Measurements from ENCODE around the gene ST3GAL4. TPM values are rescaled to one million over a fixed set of nuclear protein-coding genes. Genes with fewer than 3 reads are reported as not detected.

ST3GAL4 gene
- total RNA-seq, 4 donors from 2014 or later, result 13.2 to 59.3 (median 41.9) TPM

DNA sequence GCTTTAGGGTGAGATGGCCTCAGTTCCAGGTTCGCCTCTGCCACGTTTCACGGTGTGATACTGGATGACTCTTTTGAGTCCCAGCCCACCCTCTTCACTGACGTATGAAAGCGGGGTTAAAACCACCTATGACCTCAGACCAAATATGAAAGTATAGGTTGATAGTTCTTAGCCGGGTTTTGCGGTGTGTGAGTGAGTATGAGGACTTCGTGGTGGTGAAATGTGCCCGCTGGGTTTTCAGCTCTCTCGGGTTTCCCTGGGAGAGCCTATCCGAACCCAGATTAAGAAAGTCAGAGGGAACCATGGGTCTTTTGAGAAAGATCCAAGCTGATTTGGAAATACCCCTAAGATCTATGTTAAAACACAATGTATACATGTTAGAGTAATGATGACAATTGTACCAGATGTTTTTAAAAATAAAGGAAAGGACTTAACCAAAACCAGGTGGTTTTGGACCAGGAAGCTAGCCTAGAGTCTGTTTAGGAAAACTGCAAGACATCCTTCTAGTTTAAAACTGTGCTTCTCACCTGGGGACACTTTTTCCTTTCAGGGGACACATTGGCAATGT is 25.8 kb upstream of the ST3GAL4 start:
- ATAC-seq (ENCODE audit: low FRiP score) (no peak), DNase-seq (ENCODE audit: low spot score) (no peak)
- TF ChIP-seq, protein P1, sequence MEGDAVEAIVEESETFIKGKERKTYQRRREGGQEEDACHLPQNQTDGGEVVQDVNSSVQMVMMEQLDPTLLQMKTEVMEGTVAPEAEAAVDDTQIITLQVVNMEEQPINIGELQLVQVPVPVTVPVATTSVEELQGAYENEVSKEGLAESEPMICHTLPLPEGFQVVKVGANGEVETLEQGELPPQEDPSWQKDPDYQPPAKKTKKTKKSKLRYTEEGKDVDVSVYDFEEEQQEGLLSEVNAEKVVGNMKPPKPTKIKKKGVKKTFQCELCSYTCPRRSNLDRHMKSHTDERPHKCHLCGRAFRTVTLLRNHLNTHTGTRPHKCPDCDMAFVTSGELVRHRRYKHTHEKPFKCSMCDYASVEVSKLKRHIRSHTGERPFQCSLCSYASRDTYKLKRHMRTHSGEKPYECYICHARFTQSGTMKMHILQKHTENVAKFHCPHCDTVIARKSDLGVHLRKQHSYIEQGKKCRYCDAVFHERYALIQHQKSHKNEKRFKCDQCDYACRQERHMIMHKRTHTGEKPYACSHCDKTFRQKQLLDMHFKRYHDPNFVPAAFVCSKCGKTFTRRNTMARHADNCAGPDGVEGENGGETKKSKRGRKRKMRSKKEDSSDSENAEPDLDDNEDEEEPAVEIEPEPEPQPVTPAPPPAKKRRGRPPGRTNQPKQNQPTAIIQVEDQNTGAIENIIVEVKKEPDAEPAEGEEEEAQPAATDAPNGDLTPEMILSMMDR (IDR thresholded peaks at IDR 0.05), result no peak

DNA sequence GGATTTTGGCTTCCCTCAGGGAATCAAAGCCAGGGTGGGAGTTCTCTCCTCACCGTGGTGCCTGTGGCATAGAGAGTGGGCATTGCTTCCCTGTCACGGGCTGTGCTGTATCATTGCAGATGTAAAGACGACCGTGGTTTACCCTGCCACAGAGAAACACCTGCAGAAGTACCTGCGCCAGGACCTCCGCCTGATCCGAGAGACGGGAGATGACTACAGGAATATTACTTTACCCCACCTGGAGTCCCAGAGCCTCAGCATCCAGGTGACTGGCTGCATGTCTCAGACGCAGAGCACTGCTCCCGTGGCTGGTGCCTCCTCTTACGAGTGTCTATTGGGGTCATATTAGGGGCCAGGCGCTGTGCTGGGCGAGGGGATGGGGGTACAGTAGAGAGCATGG is 24.2 kb upstream of the ST3GAL4 start:
- TF ChIP-seq, protein P1 (IDR thresholded peaks at IDR 0.05), result no peak
- DNase-seq (ENCODE audit: low spot score), result no peak
- ATAC-seq (ENCODE audit: low FRiP score), result no peak

DNA sequence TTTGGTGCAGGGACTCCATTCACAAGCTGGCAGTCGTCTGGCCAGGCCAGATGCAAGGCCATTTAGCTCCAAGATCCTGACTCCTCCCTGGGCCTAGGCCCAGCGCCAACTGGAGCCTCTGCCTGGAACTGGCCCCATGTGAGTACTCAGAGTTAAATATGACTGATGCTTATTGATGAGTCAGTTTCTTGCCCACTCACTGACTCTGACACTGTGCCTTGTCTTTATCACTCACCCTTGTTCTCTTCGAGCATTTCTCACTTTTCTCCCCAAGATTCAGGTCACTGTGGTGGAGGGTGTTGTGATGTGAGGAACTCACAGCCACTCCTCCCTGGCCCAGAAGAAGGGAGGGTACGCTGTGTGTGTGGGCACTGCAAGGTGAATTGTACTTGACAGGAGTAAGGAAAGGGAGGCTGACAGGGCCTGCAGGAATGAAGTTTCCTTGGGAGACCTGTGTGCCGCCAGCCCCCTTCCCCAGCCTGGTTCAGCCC is 23.2 kb upstream of the ST3GAL4 start:
- peak; percentile 93 for ATAC-seq (ENCODE audit: low FRiP score)
- peak; percentile 58 for DNase-seq (ENCODE audit: low spot score)
- TF ChIP-seq, protein P1 (IDR thresholded peaks at IDR 0.05), result no peak

DNA sequence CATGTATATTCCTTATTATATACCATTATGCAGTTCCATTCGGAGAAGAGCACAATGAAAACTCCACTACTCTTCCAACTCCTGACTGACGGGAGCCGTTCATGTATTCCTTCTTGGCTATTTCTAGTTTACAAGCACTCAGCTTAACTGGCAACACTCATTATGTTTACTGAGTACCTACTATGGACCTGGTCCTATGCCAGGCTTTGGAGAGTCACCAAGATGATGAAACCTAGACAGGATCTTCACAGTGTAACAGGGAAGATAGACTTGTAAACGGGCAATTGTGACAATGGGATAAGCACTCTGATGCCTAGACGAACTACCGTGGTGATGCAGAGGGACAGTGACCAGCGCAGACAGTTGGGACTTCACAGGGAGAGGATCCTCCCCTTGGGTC is 22.3 kb upstream of the ST3GAL4 start:
- ATAC-seq (ENCODE audit: low FRiP score), result no peak
- TF ChIP-seq, protein P1 (IDR thresholded peaks at IDR 0.05), result no peak
- DNase-seq (ENCODE audit: low spot score), result no peak

DNA sequence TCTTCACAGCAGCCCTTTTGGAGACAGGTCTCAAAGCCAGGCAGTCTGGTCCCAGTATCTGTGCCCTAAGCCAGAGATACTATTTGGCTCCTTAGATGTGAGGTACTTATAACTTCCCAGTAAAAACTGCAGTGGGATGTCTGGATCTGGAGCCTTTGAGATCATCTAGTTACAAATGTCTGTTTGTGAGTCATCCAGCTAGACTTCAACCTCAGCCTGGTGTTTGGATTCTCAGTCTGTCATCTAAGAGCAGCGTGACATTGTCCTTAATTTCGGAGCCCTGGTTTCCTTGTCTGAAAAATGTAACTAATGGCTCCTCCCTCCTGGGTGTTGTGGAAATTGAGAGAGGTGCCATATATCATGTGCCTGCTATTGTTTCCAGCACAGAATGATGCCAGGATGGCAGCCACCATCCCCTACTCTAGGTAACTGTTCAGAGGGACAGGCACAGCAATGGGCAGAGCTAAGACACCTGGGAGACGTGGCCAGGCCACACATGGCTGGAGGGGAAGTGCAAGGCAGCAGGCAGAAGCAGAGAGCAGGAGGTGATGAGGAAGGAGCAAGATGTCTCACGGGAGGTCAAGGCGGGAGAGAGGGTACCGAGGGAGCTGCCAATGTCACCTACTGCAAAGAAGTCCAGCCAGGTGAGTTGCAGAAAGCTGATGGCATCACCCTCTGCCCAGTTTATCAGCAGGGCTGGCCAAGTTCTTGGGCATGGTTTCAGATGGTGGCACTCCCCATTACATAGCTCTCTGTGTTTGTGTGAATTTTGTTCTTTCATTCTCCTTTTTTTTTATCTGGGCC is 20.6 kb upstream of the ST3GAL4 start:
- no peak for ATAC-seq (ENCODE audit: low FRiP score)
- TF ChIP-seq, protein P1 (IDR thresholded peaks at IDR 0.05), result no peak
- no peak for DNase-seq (ENCODE audit: low spot score)

DNA sequence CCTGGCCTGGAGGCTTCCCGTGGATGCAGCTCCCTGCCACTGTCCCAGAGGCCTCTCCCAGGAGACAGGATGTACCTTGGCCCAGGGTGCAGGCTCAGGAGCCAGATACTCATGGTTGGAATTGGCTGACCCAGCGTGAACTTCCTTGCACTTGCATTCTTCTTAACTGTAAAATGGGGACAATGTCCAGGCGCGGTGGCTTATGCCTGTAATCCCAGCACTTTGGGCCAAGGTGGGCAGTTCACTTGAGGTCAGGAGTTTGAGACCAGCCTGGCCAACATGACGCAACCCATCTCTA is 20.1 kb upstream of the ST3GAL4 start:
- ATAC-seq (ENCODE audit: low FRiP score) (no peak), DNase-seq (ENCODE audit: low spot score) (no peak)
- TF ChIP-seq, protein P1 (IDR thresholded peaks at IDR 0.05), result no peak

DNA sequence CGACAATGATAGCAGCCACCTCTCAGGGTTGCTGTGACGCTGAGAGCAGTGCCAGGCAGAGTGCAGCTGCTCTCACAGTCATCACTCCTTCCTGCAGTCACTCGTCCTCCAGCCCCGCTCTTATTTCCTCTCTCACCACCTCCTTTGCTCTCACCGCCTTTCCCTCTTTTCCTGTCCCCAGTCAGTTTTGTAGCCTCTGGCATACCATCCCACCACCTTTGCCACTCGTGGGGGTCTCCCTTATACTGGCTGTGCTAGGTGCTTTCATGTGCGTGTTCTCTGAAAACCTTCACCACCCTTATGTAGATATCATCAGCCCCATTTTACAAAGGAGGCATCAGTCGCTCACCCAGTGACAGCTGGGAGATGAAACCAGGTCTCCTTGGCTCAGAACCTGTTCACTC is 19.3 kb upstream of the ST3GAL4 start:
- no peak for ATAC-seq (ENCODE audit: low FRiP score)
- DNase-seq (ENCODE audit: low spot score), result no peak
- TF ChIP-seq, protein P1 (IDR thresholded peaks at IDR 0.05), result no peak
